ENCODE measurements around the gene HCN2.

DNA sequence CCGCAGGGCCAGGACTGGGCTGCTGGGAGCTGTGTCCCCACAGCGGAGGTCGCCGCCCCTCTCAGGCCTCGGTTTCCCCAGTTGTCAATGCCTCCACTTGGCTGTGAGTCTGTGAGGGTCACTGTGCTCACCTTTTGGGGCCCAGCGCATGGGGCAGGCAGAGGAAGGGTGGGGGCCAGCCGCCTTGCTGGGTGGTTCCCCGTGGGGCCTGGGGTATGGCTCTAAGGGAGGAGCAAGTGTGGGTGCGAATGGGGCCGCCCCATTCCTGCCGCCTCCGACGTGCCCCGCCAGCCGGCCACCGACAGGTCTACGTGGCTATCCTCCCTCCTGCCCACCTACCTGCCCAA, 49.2 kb downstream of the HCN2 start:
- TF ChIP-seq, protein P1, sequence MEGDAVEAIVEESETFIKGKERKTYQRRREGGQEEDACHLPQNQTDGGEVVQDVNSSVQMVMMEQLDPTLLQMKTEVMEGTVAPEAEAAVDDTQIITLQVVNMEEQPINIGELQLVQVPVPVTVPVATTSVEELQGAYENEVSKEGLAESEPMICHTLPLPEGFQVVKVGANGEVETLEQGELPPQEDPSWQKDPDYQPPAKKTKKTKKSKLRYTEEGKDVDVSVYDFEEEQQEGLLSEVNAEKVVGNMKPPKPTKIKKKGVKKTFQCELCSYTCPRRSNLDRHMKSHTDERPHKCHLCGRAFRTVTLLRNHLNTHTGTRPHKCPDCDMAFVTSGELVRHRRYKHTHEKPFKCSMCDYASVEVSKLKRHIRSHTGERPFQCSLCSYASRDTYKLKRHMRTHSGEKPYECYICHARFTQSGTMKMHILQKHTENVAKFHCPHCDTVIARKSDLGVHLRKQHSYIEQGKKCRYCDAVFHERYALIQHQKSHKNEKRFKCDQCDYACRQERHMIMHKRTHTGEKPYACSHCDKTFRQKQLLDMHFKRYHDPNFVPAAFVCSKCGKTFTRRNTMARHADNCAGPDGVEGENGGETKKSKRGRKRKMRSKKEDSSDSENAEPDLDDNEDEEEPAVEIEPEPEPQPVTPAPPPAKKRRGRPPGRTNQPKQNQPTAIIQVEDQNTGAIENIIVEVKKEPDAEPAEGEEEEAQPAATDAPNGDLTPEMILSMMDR (IDR thresholded peaks at IDR 0.05): no peak
- TF ChIP-seq POLR2AphosphoS5 (IDR thresholded peaks at IDR 0.05) (no peak), POLR2A (IDR thresholded peaks at IDR 0.05) (no peak)

Measured in breast epithelium (tissue), 3 donors.